Fibroblast of skin of abdomen (primary cell): ENCODE data around the gene TMEM245.
"Not testable (repeated sequence)": the region's sequence is repeated elsewhere in the genome, so short reads cannot be mapped to it uniquely, and the experiment has no call there.

Experiments used
- DNase-seq: peaks from one replicate; pipeline ENCODE4 v3.0.0-alpha.2; 2013

The TMEM245 gene

DNA sequence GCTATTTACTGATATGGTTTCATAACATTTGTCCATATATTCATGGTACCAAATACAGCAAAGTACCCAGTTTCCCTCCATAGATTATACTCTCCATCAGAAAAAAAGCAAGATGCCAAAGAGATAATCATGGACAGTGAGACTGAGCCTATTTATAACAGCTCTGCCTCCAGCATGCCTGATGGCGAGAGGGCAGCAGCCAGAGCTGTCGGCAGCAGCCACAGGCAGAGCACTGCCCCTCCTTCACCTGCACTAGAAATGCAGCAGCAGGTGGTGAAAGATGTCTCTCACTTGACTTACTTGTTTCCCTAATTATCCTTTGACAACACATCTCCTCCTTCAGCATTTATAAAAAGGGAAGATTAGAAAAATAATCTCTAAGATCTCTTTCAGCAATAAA lies 138.9 kb downstream of the TMEM245 start:
- DNase-seq: no peak

DNA sequence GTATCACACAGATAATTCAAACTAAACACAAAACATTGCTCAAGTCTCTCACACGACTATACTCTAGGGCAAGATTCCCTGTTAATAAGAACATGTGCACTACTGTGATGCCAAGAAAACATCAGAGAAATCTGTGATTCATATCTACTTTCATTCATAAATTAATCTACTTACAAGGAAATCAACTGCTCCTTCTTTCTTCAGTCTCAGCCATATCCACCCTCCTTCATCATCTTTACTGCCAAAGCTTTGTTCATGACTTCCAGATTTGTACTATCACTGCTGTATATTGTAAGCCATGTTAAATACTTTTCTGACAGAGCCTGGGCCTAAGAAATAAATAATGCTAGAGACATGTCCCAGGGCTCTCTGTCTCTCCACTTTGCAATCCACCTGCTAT lies 141.5 kb downstream of the TMEM245 start:
- no peak for DNase-seq

DNA sequence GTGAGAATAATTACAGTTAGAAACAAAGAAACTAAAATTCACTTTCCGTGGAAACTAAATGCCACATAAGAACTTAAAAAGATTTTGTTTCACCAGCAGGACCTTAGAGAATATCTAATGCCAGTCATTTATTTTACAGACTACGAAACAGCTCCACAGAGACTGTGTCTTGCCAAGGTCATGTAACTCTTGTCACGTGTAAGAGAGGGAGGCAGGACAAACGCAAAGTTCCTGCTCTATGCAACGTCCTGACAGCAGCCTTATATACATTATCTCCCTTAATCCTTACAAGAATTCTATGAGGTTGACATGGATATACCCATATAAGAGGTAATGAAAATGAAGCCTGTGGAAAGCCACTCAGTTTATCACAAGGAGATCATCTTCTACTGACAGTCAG lies 145.9 kb downstream of the TMEM245 start:
- no peak for DNase-seq

DNA sequence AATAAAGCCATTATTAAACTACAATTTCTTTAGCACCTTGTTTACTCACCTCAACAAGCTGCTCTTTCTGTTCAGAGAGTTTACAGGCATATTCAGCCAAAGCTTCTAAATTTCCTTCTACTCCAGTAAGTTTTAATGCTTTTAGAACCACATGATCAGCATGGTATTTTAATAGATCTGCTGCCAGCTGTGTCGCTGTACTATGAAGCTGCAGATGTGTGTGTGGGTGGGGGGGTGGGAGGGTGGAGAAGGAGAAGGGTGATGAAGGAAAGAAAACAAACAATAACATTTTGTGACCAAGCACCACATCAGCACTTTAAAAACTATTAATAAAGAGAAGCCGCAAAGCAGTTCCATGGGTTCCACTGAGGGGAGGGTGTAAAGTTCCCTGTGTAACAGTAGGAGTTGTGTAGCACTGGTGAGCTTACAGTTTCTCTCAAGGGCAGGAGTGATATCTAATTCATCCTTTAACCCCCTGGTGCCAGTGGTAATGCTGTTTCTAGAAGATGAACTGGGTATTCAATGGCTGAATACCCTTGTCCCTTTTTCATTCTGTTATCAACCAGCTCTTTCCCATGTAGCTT lies 147.0 kb downstream of the TMEM245 start:
- DNase-seq: no peak

DNA sequence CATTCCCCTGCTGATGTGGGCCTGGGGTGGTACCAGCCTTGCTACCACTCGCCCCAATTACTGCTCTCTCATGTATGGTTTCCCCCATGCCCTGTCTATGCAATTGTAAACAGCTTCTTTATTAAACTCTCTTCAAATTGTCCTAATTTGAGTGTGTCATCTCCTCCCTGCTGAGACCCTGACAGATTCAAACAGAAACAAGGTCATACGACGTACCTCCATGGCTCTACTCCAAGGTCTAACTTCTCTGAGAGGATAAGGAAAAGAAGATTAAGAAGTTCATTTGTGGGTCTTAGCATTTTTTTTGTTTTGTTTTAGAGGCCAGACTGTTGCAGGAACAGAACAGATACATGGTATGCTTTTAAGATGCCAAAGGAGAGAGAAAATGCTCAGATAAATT lies 147.6 kb downstream of the TMEM245 start:
- DNase-seq: no peak

DNA sequence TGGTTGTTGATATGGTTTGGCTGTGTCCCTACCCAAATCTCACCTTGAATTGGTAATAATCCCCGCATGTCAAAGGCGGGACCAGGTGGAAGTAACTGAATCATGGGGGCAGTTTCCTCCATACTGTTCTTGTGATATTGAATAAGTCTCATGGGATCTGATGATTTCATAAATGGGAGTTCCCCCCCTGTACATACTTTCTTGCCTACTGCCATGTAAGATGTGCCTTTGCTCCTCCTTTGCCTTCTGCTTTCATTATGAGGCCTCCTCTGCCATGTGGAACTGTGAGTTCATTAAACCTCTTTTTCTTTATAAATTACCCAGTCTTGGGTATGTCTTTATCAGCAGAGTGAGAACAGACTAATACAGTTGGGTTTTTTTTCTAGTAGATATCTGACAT lies 148.4 kb downstream of the TMEM245 start:
- not testable (repeated sequence) for DNase-seq

DNA sequence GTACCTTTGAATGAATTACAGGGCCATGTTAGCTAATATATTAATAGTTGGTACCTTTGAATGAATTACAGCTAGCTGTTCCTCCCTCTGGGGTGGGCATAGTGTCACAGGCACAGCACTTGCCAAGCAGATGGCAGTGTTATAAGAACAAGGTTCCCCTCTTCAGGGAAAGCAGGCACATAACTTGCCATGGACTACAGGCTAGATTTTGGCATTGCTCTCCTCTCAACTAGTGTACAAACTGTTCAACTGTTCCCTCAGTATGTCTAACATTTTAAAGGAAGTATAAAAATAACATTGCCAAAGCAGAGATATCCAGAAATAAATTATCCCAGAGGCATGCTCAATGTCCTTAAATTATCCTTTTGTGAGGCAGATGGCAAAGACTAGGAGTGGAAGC lies 151.8 kb downstream of the TMEM245 start:
- no peak for DNase-seq
